ENCODE results near the gene GOSR1. TPM values are rescaled to one million over a fixed set of nuclear protein-coding genes. Genes with fewer than 3 reads are reported as not detected.

The GOSR1 gene
- polyA plus RNA-seq, 2 of the 4 experiments (the other 2 are of a cell fraction): 48.8 to 49.6 TPM

DNA sequence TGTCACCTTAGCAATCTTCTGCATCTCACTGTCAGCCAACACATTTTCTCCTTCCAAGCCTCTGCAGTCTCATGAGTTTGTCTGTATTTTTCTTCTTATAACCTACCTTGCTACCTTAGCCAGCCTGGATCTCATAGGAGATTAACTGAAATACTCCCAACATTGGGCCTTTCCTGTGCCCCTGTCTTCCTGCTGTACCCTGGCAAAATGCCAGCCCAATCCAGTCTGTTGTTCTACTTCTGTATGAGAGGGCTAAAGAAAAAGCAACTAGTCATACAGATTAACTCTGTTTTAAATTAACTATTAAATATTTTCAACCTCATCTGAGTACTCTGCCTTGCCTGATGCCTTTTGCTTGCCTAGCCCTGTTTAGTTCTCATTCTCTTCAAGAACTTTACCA is 18.4 kb downstream of the GOSR1 start (continued):
- TF ChIP-seq, protein P1, sequence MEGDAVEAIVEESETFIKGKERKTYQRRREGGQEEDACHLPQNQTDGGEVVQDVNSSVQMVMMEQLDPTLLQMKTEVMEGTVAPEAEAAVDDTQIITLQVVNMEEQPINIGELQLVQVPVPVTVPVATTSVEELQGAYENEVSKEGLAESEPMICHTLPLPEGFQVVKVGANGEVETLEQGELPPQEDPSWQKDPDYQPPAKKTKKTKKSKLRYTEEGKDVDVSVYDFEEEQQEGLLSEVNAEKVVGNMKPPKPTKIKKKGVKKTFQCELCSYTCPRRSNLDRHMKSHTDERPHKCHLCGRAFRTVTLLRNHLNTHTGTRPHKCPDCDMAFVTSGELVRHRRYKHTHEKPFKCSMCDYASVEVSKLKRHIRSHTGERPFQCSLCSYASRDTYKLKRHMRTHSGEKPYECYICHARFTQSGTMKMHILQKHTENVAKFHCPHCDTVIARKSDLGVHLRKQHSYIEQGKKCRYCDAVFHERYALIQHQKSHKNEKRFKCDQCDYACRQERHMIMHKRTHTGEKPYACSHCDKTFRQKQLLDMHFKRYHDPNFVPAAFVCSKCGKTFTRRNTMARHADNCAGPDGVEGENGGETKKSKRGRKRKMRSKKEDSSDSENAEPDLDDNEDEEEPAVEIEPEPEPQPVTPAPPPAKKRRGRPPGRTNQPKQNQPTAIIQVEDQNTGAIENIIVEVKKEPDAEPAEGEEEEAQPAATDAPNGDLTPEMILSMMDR (IDR thresholded peaks at IDR 0.05): no peak
- no peak for TF ChIP-seq MYC (IDR thresholded peaks at IDR 0.05; ENCODE audit: borderline replicate concordance, low read length)
- no peak for TF ChIP-seq CBX8 (IDR thresholded peaks at IDR 0.05)
- no peak for TF ChIP-seq MAFK (IDR thresholded peaks at IDR 0.05; ENCODE audit: partially characterized antibody)

DNA sequence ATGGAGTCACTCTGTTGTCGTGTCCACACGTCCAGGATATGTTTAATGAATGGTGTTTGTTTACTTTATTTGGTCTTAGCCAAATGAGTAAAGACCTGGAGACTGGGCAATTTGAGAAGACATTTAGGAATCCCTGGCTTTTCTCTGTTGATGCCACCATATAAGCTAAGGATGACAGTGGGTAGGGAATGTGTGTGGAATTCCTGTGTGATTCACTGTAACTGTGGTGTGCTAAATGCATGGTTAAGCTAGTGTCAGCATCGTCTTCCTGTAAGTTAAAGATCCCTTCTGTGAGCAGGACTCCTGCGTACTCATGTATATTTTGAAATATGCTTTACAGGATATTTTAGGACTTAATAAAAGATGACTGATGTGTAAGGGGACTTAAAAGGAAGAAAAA is 26.4 kb downstream of the GOSR1 start:
- DNase-seq (ENCODE audit: low read depth in 1 of 2, low spot score in 1 of 2): no peak
- H3K4me2 ChIP-seq: no peak overlapping the region
- TF ChIP-seq BHLHE40 (IDR thresholded peaks at IDR 0.05; ENCODE audit: low read depth, low read length): no peak
- TF ChIP-seq ZC3H11A (IDR thresholded peaks at IDR 0.05): no peak
- TF ChIP-seq HOXA7 (CRISPR knock-in tag; IDR thresholded peaks at IDR 0.05): no peak
- TF ChIP-seq, protein P2, sequence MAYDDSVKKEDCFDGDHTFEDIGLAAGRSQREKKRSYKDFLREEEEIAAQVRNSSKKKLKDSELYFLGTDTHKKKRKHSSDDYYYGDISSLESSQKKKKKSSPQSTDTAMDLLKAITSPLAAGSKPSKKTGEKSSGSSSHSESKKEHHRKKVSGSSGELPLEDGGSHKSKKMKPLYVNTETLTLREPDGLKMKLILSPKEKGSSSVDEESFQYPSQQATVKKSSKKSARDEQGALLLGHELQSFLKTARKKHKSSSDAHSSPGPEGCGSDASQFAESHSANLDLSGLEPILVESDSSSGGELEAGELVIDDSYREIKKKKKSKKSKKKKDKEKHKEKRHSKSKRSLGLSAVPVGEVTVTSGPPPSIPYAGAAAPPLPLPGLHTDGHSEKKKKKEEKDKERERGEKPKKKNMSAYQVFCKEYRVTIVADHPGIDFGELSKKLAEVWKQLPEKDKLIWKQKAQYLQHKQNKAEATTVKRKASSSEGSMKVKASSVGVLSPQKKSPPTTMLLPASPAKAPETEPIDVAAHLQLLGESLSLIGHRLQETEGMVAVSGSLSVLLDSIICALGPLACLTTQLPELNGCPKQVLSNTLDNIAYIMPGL (CRISPR knock-in tag; IDR thresholded peaks at IDR 0.05; ENCODE audit: borderline replicate concordance): no peak
- no peak for TF ChIP-seq PHF8 (IDR thresholded peaks at IDR 0.05; ENCODE audit: borderline replicate concordance, low read depth)
- TF ChIP-seq NR3C1 (IDR thresholded peaks at IDR 0.05): no peak
- TF ChIP-seq, protein P3, sequence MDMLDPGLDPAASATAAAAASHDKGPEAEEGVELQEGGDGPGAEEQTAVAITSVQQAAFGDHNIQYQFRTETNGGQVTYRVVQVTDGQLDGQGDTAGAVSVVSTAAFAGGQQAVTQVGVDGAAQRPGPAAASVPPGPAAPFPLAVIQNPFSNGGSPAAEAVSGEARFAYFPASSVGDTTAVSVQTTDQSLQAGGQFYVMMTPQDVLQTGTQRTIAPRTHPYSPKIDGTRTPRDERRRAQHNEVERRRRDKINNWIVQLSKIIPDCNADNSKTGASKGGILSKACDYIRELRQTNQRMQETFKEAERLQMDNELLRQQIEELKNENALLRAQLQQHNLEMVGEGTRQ (IDR thresholded peaks at IDR 0.05): no peak
- no peak for TF ChIP-seq MAZ (IDR thresholded peaks at IDR 0.05; ENCODE audit: borderline replicate concordance, low read depth, low read length)
- no peak for TF ChIP-seq EHMT2 (IDR thresholded peaks at IDR 0.05; ENCODE audit: low read depth)
- no peak for TF ChIP-seq EP300 (IDR thresholded peaks at IDR 0.05)
- ChIA-PET POLR2A (no interaction called here), CTCF (no interaction called here)
- no peaks in the 10 kb centered on the region for H3K9me3 ChIP-seq
- WGBS (ENCODE audit: missing lambda C conversion rate): 87% methylated on average over 4 of the region's 4 CpGs
- no peaks in the 10 kb centered on the region for H3K4me1 ChIP-seq
- no peak for FAIRE-seq
- H3K27ac ChIP-seq: no peak overlapping the region
- ATAC-seq: 0 out of 6 replicates have a peak, but pooled peaks of 1 of the 2 experiments have one; percentile 43
- no peak overlapping the region for H3K4me3 ChIP-seq

DNA sequence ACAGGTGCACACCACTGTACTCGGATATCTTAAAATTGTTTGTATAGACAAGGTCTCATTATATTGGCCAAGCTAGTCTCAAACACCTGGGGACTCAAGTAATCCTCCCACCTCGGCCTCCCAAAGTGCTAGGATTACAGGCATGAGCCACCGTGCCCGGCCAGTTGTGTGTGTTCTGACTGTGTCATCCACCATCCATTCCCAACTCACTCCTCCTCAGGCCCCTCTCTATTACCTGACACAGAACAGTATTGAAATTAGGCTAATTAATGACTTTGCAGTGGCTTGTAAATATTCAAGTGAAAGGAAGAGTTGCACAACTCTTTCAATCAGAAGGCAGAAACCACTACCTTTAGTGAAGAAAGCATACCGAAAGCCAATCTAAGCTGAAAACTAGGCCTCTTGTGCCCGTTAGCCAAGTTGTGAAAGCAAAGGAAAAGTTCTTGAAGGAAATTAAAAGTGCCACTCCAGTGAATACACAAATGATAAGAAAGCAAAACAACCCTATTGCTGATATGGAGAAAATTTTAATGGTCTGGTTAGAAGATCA is 28.7 kb downstream of the GOSR1 start:
- WGBS (ENCODE audit: missing lambda C conversion rate): 95% methylated on average over 6 of the region's 6 CpGs
- no peaks in the 10 kb centered on the region for H3K9me3 ChIP-seq
- FAIRE-seq (no peak), ATAC-seq (no peak), DNase-seq (ENCODE audit: low read depth in 1 of 2, low spot score in 1 of 2) (no peak)
- CTCF ChIA-PET: interaction anchor here (1.5 to 1.7 kb wide), 2 partner anchors 9 to 381 kb away, joined by 3 to 5 read pairs; no protein-coding TSS in a partner anchor
- no peak overlapping the region for H3K4me3 ChIP-seq
- POLR2A ChIA-PET: no interaction called here
- H3K27ac ChIP-seq: no peak overlapping the region
- no peak for TF ChIP-seq EHF (CRISPR knock-in tag; IDR thresholded peaks at IDR 0.05)
- no peak; the same call in 1 of the 2 replicates for TF ChIP-seq POLR2A (IDR thresholded peaks at IDR 0.05; ENCODE audit: low read length)
- no peak for TF ChIP-seq SREBF2 (IDR thresholded peaks at IDR 0.05)
- TF ChIP-seq NR3C1 (IDR thresholded peaks at IDR 0.05): no peak
- no peak for TF ChIP-seq RARB (CRISPR knock-in tag; IDR thresholded peaks at IDR 0.05)
- TF ChIP-seq KDM5A (IDR thresholded peaks at IDR 0.05): no peak
- no peak overlapping the region for H3K4me2 ChIP-seq
- H3K4me1 ChIP-seq: no peaks in the 10 kb centered on the region
